Large intestine (tissue), 3 donors: ENCODE measurements around the gene ENG. TPM values are rescaled to one million over a fixed set of nuclear protein-coding genes. Genes with fewer than 3 reads are reported as not detected.

ENCODE experiments used
- DNase-seq, 2 donors: peaks; one replicate each; pipeline versions ENCODE4 v3.0.0 to v3.0.0-alpha.2; 2013
- H3K27ac ChIP-seq: one replicate; pipeline ENCODE4 v1.5.1; 2013; ENCODE audit warnings: low read length
- H3K27me3 ChIP-seq: 2 replicates; pipeline ENCODE4 v1.6.1; 2013; ENCODE audit warnings: low read length; ENCODE audit not compliant: control insufficient read depth, insufficient read depth
- H3K36me3 ChIP-seq: 2 replicates; pipeline ENCODE4 v1.6.1; 2013; ENCODE audit warnings: low read length; ENCODE audit not compliant: control insufficient read depth, insufficient read depth
- H3K4me1 ChIP-seq: one replicate; pipeline ENCODE4 v1.6.1; 2013; ENCODE audit warnings: low read length; ENCODE audit not compliant: control insufficient read depth, insufficient read depth
- H3K4me3 ChIP-seq: one replicate; pipeline ENCODE4 v1.5.1; 2013; ENCODE audit warnings: low read length
- H3K9me3 ChIP-seq: one replicate; pipeline ENCODE4 v1.6.1; 2013; ENCODE audit warnings: mild to moderate bottlenecking, low read depth, low read length, moderate library complexity; ENCODE audit not compliant: control insufficient read depth
- WGBS: methylation state at CpG from one replicate; pipeline ENCODE4 v1.1.5; 2013; ENCODE audit warnings: low lambda C conversion rate; ENCODE audit not compliant: insufficient coverage; 5-methylcytosine and 5-hydroxymethylcytosine counted together
- polyA plus RNA-seq: library from polyadenylated mRNA; unstranded; fragments of 120-200 nt; gene quantifications from one replicate; pipeline ENCODE4 v1.2.1, GENCODE V29; 2013

ENG gene
- polyA plus RNA-seq, 1 donor, result 21.6 TPM

DNA sequence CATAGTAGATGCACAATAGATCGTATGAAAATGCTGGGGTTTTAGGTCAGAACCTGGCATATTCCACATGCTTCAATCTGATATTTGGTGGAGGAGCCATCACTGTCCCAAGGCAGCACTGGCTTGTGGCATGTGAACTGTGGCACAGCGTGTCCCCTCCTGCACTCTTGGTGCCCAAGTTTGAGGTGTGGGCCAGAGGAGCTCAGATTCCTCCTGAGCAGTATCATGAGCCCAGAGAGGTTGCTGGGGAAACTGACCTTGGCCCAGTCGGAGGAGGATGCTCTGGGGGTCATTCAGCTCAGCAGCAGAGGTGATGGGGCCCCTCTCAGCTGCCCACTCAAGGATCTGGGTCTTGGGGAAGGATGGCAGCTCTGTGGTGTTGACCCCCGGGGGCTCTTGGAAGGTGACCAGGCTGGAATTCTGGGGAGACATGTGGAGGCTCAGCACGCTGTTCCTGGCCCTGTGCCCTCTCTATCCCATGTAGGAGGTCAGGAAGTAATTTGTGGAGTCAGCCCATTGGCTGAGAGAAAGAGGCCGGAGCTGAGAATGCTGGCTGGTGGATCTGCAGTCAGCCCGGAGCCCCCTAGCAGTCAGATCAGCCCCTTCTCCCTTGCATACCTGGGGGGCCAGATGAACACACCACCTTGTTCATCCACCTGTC, 28.1 kb downstream of the ENG start:
- no peaks in the 10 kb centered on the region for H3K36me3 ChIP-seq
- WGBS, result no CpG with 5 or more reads among the region's 7 CpGs
- no peak for DNase-seq
- no peaks in the 10 kb centered on the region for H3K9me3 ChIP-seq
- H3K27ac ChIP-seq, result no peak overlapping the region
- peaks cover 10% of the 10 kb centered on the region for H3K4me1 ChIP-seq
- peaks cover 21% of the 10 kb centered on the region for H3K27me3 ChIP-seq
- no peak overlapping the region for H3K4me3 ChIP-seq

DNA sequence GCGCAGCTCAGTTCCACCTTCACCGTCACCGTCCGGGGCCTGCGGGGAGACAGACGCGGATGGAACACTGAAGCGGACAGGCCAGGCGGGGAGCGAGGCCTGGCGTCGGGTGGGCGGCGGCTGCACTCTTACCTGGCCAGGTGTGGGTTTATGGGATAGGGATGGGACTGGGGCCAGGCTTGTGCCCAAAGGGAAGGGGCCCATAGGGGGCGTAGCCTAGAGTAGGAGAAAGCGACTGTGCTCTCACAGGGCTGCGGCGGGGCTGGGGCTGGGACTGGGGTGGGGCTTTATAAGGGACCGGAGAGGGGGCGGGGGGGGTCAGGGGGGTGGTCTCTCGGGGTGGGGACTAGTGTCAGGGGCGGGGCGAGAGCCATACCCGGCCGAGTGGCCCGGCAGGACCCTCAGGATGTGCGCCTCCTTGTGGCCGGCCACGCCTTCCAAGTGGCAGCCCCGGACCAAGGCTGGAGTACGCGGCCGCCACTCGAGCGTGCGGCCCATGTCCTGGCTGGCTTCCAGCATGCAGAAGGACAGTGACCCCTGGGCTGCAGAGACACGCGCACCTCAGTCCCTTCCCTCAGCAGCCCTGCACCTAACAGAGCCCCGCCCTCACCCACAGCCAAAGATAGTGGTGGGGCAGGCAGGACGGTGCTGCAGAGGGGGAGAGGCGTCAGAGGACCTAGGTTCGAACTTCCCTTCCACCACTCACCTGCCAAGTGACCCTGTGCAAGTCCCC, 29.0 kb downstream of the ENG start:
- Histone ChIP-seq H3K27me3 (peaks cover 21% of the 10 kb centered on the region), H3K27ac (no peak overlapping the region), H3K36me3 (no peaks in the 10 kb centered on the region), H3K9me3 (no peaks in the 10 kb centered on the region), H3K4me3 (no peak overlapping the region), H3K4me1 (peaks cover 10% of the 10 kb centered on the region)
- DNase-seq, result peak; percentile 53 to 61
- WGBS, result no CpG with 5 or more reads among the region's 42 CpGs

DNA sequence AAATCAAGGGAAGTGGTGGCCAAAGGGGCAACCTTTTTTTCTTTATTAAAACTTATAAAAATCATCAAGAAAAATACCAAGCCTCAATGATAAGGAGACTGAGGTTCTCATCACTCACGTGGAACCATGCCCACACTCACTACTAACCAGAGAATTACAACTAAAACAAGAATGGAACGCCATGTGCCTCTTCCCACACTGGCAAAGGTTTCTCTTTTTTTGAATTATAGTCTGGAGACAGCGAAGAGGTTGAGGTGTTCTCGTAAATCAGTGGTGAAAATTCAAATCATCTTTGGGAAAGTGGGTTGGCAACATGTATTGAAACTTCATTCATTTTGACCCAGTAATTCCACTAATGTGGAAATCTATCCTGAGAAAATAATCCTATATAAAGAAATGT, 32.4 kb downstream of the ENG start:
- no peak overlapping the region for H3K4me3 ChIP-seq
- WGBS, result no CpG with 5 or more reads among the region's 4 CpGs
- H3K27me3 ChIP-seq, result peaks cover 13% of the 10 kb centered on the region
- H3K9me3 ChIP-seq, result no peaks in the 10 kb centered on the region
- DNase-seq, result no peak
- H3K4me1 ChIP-seq, result peaks cover 6% of the 10 kb centered on the region
- no peak overlapping the region for H3K27ac ChIP-seq
- H3K36me3 ChIP-seq, result peaks cover 19% of the 10 kb centered on the region

DNA sequence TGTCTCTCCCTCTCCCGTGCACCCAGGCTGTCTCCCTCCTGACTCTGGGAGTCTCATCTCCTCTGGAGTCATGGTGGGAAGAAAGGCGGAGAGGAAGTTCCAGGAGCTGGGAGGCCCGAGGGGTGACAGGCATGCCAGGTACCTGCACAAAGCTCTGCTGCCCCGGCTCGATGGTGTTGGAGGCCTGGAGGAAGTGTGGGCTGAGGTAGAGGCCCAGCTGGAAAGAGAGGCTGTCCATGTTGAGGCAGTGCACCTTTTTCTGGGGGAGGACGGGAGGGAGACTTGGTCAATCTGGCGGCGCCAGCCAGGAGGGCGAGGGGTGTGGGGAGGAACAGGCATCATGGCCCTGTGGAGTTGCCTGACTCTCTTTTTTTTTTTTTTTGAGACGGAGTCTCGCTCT, 35.9 kb downstream of the ENG start:
- no peaks in the 10 kb centered on the region for H3K27me3 ChIP-seq
- no peaks in the 10 kb centered on the region for H3K4me1 ChIP-seq
- no peak for DNase-seq
- no peak overlapping the region for H3K4me3 ChIP-seq
- H3K27ac ChIP-seq, result no peak overlapping the region
- no CpG with 5 or more reads among the region's 11 CpGs for WGBS
- H3K36me3 ChIP-seq, result peaks cover 46% of the 10 kb centered on the region
- H3K9me3 ChIP-seq, result no peaks in the 10 kb centered on the region

DNA sequence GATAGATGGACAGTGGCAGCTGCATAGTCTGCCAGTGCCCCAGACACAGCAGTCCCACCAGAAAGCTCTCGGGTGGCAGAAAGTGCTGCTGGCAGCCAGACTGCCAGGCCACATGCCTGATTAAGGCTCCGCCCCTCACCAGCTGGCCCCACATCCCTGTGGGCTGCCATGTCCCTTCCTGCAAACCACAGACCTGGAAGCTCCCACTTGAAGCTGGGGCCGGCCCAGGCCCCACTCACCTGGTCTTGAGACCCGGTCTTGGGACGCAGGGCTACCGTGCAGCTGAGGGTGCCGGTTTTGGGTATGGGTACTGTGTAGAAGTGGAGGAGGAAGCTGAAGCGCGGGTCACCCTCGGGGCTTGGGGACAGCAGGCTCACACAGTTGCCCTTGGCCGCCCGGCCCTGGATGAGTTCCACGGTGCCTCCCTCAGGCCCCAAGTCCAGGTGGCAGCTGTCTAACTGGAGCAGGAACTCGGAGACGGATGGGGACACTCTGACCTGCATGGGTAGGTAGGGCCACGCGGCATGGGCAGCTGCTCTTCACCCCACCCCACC, 36.5 kb downstream of the ENG start:
- Histone ChIP-seq H3K4me3 (no peak overlapping the region), H3K4me1 (no peaks in the 10 kb centered on the region), H3K27me3 (no peaks in the 10 kb centered on the region), H3K36me3 (peaks cover 52% of the 10 kb centered on the region), H3K27ac (no peak overlapping the region), H3K9me3 (no peaks in the 10 kb centered on the region)
- WGBS, result no CpG with 5 or more reads among the region's 17 CpGs
- DNase-seq, result no peak

DNA sequence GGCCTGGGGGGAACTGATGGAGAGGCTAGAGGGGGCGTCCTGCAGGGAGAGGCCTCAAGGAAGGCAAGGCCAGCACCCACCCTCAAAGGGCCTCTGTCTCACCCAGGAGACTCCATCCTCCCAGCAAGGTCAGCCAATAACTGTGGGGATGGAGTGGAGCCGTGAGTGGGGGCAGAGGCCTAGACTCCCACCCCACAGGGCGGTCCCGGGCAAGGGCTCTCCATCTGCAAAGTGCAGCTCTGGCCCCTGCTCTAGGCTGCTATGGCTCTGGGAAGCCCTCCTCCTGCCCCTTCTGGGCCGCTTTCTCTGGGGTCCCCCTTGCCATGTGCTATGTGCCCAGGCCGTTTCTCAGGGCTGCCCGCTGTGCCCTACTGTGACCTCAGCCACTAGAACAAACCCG, 37.7 kb downstream of the ENG start:
- Histone ChIP-seq H3K4me3 (no peak overlapping the region), H3K36me3 (peaks cover 57% of the 10 kb centered on the region), H3K4me1 (no peaks in the 10 kb centered on the region), H3K9me3 (no peaks in the 10 kb centered on the region), H3K27me3 (no peaks in the 10 kb centered on the region), H3K27ac (no peak overlapping the region)
- WGBS, result no CpG with 5 or more reads among the region's 8 CpGs
- DNase-seq, result no peak

DNA sequence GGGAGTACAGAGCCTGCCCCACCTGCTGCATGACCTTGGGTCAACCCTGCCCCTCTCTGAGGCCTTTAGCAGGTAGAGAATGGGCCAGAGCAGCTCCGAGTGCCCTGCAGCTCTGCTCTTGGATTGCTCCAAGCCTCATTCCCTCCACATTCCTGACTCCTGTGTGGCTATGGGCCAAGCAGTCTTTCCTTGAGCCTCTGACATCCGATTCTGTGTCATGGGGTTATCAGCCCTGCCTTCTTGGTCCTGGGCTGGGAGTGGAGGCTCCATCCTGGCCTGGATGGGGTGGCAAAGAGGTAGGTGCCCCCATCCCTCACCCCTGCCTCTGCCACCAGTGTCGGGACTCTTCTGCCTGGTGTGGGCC, 38.1 kb downstream of the ENG start:
- Histone ChIP-seq H3K4me3 (no peak overlapping the region), H3K27ac (no peak overlapping the region), H3K4me1 (no peaks in the 10 kb centered on the region), H3K36me3 (peaks cover 57% of the 10 kb centered on the region), H3K27me3 (no peaks in the 10 kb centered on the region), H3K9me3 (no peaks in the 10 kb centered on the region)
- no peak for DNase-seq
- no CpG with 5 or more reads among the region's 3 CpGs for WGBS

DNA sequence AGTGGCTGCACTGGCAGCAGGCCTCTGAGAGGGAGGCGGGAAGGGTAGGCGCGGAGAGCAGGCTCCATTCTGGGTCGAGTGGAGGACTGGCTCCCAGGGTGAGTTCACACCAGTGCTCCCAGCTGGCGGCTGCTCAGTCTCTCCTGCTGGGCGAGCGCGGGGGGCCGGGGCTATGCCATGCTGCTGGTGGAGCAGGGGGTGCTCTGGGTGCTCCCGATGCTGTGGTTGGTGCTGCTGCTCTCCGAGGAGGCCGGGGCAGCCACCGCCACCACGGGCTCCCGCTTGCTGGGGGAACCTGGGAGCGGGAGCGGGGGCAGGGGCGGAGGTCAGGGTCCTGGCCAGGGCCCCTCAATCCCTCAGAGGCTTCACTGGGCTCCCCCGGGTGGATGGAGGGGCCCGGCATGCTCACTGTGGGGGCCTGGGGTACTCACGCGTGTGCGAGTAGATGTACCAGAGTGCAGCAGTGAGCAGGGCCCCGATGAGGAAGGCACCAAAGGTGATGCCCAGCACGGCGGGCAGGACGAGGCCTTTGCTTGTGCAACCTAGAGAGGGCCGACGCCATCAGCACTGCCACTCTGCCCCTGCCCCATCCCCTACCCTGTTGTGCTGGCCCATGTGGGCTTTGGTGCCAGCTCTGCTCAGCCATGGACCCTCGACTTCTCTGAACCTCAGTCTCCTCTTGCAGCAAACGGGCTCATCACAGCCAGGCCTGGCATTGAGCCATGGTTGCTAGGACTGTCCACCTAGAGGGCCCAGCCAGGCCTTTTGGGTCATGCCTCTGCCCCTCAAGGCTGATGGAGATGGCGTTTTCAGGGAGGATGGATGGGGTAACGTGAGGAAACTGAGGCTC, 38.7 kb downstream of the ENG start:
- H3K36me3 ChIP-seq, result peaks cover 58% of the 10 kb centered on the region
- H3K27ac ChIP-seq, result no peak overlapping the region
- no peaks in the 10 kb centered on the region for H3K4me1 ChIP-seq
- H3K9me3 ChIP-seq, result no peaks in the 10 kb centered on the region
- no peak overlapping the region for H3K4me3 ChIP-seq
- H3K27me3 ChIP-seq, result no peaks in the 10 kb centered on the region
- no peak for DNase-seq
- no CpG with 5 or more reads among the region's 33 CpGs for WGBS

DNA sequence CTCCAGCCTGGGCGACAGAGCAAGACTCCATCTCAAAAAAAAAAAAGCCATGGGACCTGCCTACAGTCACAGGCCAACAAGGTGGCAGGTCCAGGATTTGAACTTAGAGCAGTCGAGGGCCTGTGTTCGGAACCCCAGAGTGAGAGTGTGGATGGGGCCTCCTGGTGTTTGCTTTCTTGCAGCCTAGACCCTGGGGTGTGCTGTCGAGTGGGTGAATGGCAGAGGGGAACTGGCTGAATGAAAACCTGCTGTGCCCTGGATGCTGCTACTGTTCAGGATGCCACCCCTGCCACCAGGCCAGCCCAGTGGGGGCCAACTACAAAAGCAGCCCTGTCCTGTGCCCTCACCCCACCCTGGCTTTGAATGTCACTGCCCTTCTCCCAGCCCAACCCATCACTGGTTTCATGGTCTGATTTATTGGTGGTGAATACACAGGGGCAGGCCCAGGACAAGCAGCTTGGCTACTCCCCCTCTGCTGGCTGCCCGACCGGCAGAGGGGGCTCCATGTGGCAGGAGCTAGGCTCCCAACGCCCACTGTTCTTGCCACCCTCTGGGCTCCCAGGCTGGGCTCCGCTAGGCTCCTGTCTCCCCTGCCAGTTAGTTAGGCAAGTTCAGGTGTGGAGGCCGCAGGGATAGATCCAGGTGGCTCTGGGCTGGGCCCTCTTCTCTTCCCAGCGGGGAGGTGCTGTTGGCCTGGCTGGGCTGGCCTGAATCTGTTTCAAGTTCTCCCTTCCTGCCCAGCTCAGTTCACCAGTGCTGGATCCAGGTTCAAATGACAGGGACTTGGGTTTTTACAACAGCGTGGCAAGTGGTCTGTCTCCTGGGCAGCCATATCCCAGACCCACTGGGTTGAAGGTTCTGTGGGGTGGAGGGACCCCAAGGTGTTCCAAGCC, 39.6 kb downstream of the ENG start:
- peaks cover 61% of the 10 kb centered on the region for H3K36me3 ChIP-seq
- H3K4me1 ChIP-seq, result peaks cover 4% of the 10 kb centered on the region
- no peaks in the 10 kb centered on the region for H3K27me3 ChIP-seq
- no peak overlapping the region for H3K27ac ChIP-seq
- no peaks in the 10 kb centered on the region for H3K9me3 ChIP-seq
- no peak for DNase-seq
- H3K4me3 ChIP-seq, result no peak overlapping the region
- WGBS, result no CpG with 5 or more reads among the region's 11 CpGs
